Chondrocyte (in vitro differentiated cells): ENCODE results near the gene CTDP1. TPM values are rescaled to one million over a fixed set of nuclear protein-coding genes. Genes with fewer than 3 reads are reported as not detected.

ENCODE experiments used
- DNase-seq: peaks from one replicate; pipeline ENCODE4 v3.0.0; 2021; ENCODE audit warnings: mixed read lengths, low spot score
- H3K27ac Mint-ChIP-seq: one replicate; pipeline ENCODE4 v1.8.0; 2021; ENCODE audit warnings: mild to moderate bottlenecking, moderate library complexity, mixed read lengths; ENCODE audit not compliant: unreplicated experiment
- H3K27me3 Mint-ChIP-seq: 2 replicates; pipeline ENCODE4 v1.8.0; 2021; ENCODE audit warnings: low read depth, mixed read lengths
- H3K36me3 Mint-ChIP-seq: 2 replicates; pipeline ENCODE4 v1.8.0; 2021; ENCODE audit warnings: low read depth, mixed read lengths
- H3K4me1 Mint-ChIP-seq: 2 replicates; pipeline ENCODE4 v1.8.0; 2021; ENCODE audit warnings: low read depth, mild to moderate bottlenecking, mixed read lengths
- H3K4me3 Mint-ChIP-seq: one replicate; pipeline ENCODE4 v1.8.0; 2021; ENCODE audit warnings: mild to moderate bottlenecking, moderate library complexity, mixed read lengths; ENCODE audit not compliant: unreplicated experiment
- H3K9me3 Mint-ChIP-seq: 2 replicates; pipeline ENCODE4 v1.8.0; 2021; ENCODE audit warnings: low read depth, mixed read lengths
- total RNA-seq: library from RNA; stranded (reverse); gene quantifications from 3 replicates; pipeline ENCODE4 v1.2.1, GENCODE V29; 2021
- TF ChIP-seq, protein P1 (sequence below): fragments of 200-600 bp; sonication (generic); IDR thresholded peaks from 2 replicates; pipeline ENCODE4 v1.5.0; 2021; ENCODE audit warnings: antibody characterized with exemption, mild to moderate bottlenecking, moderate library complexity

Gene CTDP1
- total RNA-seq, 1 donor from 2014 or later = 21.0 TPM

DNA sequence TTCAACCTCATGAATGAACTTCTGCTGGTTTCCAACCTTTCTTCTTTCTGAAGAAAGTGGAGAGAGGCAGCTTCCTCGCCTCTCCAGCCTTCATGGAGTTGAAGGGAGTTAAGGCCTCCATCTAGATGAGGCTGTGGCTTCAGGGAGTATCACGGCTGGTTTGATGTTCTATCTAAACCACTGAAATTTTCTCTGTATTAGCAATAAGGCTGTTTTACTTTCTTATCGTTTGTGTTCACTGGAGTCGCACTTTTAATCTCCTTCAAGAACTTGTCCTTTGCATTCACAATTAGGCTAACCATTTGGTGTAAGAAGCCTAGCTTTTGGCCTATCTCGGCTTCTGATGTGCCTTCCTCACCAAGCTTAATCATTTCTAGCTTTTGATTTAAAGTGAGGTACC is 19.9 kb upstream of the CTDP1 start:
- H3K36me3 Mint-ChIP-seq = peaks cover 3% of the 10 kb centered on the region
- no peak overlapping the region for H3K27ac Mint-ChIP-seq
- no peak for DNase-seq
- TF ChIP-seq, protein P1, sequence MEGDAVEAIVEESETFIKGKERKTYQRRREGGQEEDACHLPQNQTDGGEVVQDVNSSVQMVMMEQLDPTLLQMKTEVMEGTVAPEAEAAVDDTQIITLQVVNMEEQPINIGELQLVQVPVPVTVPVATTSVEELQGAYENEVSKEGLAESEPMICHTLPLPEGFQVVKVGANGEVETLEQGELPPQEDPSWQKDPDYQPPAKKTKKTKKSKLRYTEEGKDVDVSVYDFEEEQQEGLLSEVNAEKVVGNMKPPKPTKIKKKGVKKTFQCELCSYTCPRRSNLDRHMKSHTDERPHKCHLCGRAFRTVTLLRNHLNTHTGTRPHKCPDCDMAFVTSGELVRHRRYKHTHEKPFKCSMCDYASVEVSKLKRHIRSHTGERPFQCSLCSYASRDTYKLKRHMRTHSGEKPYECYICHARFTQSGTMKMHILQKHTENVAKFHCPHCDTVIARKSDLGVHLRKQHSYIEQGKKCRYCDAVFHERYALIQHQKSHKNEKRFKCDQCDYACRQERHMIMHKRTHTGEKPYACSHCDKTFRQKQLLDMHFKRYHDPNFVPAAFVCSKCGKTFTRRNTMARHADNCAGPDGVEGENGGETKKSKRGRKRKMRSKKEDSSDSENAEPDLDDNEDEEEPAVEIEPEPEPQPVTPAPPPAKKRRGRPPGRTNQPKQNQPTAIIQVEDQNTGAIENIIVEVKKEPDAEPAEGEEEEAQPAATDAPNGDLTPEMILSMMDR = no peak
- H3K4me3 Mint-ChIP-seq = no peak overlapping the region
- peaks cover 10% of the 10 kb centered on the region for H3K9me3 Mint-ChIP-seq
- peaks cover 44% of the 10 kb centered on the region for H3K27me3 Mint-ChIP-seq
- H3K4me1 Mint-ChIP-seq = no peaks in the 10 kb centered on the region

DNA sequence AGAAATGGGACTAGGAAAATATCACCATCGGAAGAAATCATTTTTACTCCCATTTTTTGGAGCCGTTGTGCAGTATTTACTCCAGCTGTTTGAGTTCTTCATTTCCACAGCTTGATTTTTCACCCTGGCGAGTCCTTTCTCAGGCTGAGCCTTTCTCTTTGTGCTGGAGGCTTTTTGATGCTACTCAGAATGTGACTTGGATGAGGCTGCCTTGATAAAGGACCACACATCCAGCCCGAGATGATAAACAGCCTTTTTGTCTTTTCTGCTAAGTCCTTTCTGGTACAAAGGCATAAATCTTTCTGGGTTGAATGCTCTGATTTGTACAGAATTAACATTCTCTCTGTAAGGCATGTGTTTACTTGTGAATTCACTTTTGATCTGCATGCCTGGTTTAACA is 17.6 kb upstream of the CTDP1 start:
- Mint-ChIP-seq H3K4me1 (no peaks in the 10 kb centered on the region), H3K9me3 (no peaks in the 10 kb centered on the region), H3K27ac (no peak overlapping the region), H3K4me3 (no peak overlapping the region), H3K36me3 (no peaks in the 10 kb centered on the region), H3K27me3 (peaks cover 38% of the 10 kb centered on the region)
- TF ChIP-seq, protein P1 = no peak
- no peak for DNase-seq

DNA sequence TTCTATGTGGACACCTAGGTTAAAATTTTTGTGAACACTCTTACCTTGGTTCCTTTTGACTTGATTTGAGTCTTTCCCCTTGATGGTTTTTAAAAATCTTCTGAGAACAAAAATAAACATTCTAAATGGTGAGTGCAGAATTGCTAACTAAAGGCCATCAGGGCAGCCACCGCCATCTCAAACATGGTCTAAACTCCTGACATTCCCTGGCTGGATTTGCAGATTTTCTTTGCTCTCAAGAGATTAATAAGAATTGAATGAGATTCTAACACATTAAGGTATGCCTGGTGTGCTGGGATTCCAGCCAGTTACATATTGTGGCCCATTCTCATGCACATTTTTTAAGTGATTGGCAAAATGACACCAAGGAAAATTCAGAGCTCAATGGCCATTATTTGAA is 17.2 kb upstream of the CTDP1 start:
- Mint-ChIP-seq H3K4me1 (no peaks in the 10 kb centered on the region), H3K27me3 (peaks cover 38% of the 10 kb centered on the region), H3K27ac (no peak overlapping the region)

DNA sequence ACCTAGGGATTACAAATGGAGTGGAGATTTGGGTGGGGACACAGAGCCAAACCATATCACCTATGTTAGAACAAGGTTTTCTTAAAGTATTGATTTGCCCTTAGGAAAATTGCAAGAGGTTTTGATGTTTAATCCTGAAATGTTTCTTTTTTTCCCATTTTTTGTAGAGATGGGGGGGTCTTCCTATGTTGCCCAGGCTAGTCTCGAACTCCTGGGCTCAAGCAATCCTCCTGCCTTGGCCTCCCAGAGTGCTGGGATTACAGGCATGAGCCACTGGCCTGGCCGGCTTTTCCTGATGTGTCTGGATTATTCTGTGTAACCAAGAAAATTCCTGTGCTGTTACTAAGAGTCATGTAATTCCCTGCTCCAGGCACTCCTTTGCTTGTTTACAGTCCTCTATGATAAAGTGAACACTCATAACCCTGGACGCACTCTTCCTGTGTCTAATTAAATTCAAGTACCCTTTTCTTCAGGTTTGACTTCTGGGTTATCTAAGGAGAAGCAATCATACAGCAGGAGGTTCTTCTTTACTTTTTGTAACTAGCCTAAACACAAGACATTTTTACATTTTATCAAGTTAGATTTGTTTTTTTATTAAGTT is 15.0 kb upstream of the CTDP1 start:
- Mint-ChIP-seq H3K4me3 (no peak overlapping the region), H3K9me3 (no peaks in the 10 kb centered on the region), H3K27ac (no peak overlapping the region), H3K36me3 (no peaks in the 10 kb centered on the region), H3K4me1 (no peaks in the 10 kb centered on the region), H3K27me3 (peaks cover 32% of the 10 kb centered on the region)
- TF ChIP-seq, protein P1 = no peak
- DNase-seq = no peak

More for the DNA sequence above, 17.2 kb upstream of the CTDP1 start:
- Mint-ChIP-seq H3K36me3 (no peaks in the 10 kb centered on the region), H3K4me3 (no peak overlapping the region), H3K9me3 (no peaks in the 10 kb centered on the region)
- TF ChIP-seq, protein P1 = no peak
- no peak for DNase-seq

DNA sequence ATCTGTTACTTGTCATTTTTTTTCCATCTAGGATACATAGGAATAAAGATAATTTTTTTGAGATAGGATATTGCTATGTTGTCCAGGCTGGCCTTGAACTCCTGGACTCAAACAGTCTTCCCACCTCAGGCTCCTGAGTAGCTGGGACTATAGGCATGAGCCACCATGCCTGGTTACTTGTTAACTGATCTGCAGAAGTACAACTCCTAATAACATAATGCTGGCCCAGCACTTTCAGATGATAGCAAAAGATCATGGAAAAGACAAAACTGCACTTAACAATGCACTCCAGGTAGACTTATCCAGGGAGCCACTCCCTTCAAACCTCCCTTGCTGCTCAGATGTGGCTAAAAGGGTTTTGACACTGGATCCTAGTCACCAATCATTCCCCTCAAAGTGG is 11.4 kb upstream of the CTDP1 start:
- no peak for DNase-seq
- no peaks in the 10 kb centered on the region for H3K9me3 Mint-ChIP-seq
- H3K36me3 Mint-ChIP-seq = no peaks in the 10 kb centered on the region
- peaks cover 13% of the 10 kb centered on the region for H3K27me3 Mint-ChIP-seq
- no peaks in the 10 kb centered on the region for H3K4me1 Mint-ChIP-seq
- H3K4me3 Mint-ChIP-seq = no peak overlapping the region
- TF ChIP-seq, protein P1 = no peak
- no peak overlapping the region for H3K27ac Mint-ChIP-seq
